HEK293 (cell line): ENCODE measurements around the gene L3MBTL4.

Source experiments
- CTCF ChIA-PET: fragments of 350-600 bp; formaldehyde crosslinking; extraction: SDS; loops from one replicate; lab custom pipeline; 2021; ENCODE audit warnings: antibody characterized with exemption; lab: Yijun Ruan, JAX
- POLR2A ChIA-PET: fragments of 300-600 bp; formaldehyde crosslinking; extraction: SDS; loops from one replicate; lab custom pipeline; 2020; ENCODE audit warnings: antibody characterized with exemption, inconsistent platforms; lab: Yijun Ruan, JAX
- H3K27ac ChIP-seq: fragments of 200-500 bp; sonication (Bioruptor generic); 2 replicates; pipeline ENCODE4 v1.5.1; 2014; ENCODE audit warnings: low read depth, low read length, control low read depth, inconsistent platforms; ENCODE audit errors: extremely low read depth
- H3K36me3 ChIP-seq, 2 experiments: fragments of 200-500 bp in 1 of 2; sonication (Bioruptor generic) in 1 of 2; 1 replicate in 1 of 2; 2 replicates in 1 of 2; pipeline ENCODE4 v1.5.1; 2014 to 2017; ENCODE audit warnings: inconsistent platforms in 2 of 2, low read length in 2 of 2; ENCODE audit not compliant: control insufficient read depth in 2 of 2, insufficient read depth in 1 of 2
- H3K4me1 ChIP-seq: fragments of 200-500 bp; sonication (Bioruptor generic); 2 replicates; pipeline ENCODE4 v1.5.1; 2014; ENCODE audit warnings: mild to moderate bottlenecking, low read length, inconsistent platforms; ENCODE audit not compliant: control insufficient read depth, insufficient read depth
- H3K4me3 ChIP-seq: 2 replicates; pipeline ENCODE4 v1.5.1; 2011; ENCODE audit warnings: low read depth, mild to moderate bottlenecking, control low read depth, low read length, moderate library complexity
- H3K9me3 ChIP-seq: fragments of 200-500 bp; sonication (Bioruptor generic); 2 replicates; pipeline ENCODE4 v1.5.1; 2014; ENCODE audit warnings: low read depth, low read length, inconsistent platforms; ENCODE audit not compliant: control insufficient read depth, insufficient read depth
- GFI1B ChIP-seq: fragments of 450-650 bp; formaldehyde crosslinking; IDR thresholded peaks from 2 replicates; pipeline ENCODE4 v1.5.1; 2016; ENCODE audit warnings: missing biosample characterization, missing genetic modification characterization
- GLI2 ChIP-seq: fragments of 450-650 bp; formaldehyde crosslinking; IDR thresholded peaks from 2 replicates; pipeline ENCODE4; 2017; ENCODE audit warnings: missing biosample characterization, missing genetic modification characterization, low read depth, borderline replicate concordance
- GLIS1 ChIP-seq: fragments of 450-650 bp; formaldehyde crosslinking; IDR thresholded peaks from 2 replicates; pipeline ENCODE4 v1.5.1; 2016; ENCODE audit warnings: missing biosample characterization, missing genetic modification characterization
- KLF1 ChIP-seq: fragments of 450-650 bp; formaldehyde crosslinking; IDR thresholded peaks from 2 replicates; pipeline ENCODE4 v1.5.1; 2016; ENCODE audit warnings: missing biosample characterization, missing genetic modification characterization
- KLF7 ChIP-seq: fragments of 450-650 bp; formaldehyde crosslinking; IDR thresholded peaks from 2 replicates; pipeline ENCODE4 v1.5.1; 2016; ENCODE audit warnings: missing biosample characterization, missing genetic modification characterization, borderline replicate concordance
- OVOL3 ChIP-seq: fragments of 450-650 bp; formaldehyde crosslinking; IDR thresholded peaks from 2 replicates; pipeline ENCODE4 v1.5.1; 2016; ENCODE audit warnings: missing biosample characterization, missing genetic modification characterization
- SP2 ChIP-seq: fragments of 450-650 bp; formaldehyde crosslinking; IDR thresholded peaks from 2 replicates; pipeline ENCODE4 v1.5.1; 2016; ENCODE audit warnings: missing biosample characterization, missing genetic modification characterization
- ZBTB11 ChIP-seq: fragments of 450-650 bp; formaldehyde crosslinking; conservative IDR thresholded peaks from 2 replicates; pipeline ENCODE4 v1.5.1; 2016; ENCODE audit warnings: low read depth, missing biosample characterization, missing genetic modification characterization
- ZBTB8A ChIP-seq: fragments of 450-650 bp; formaldehyde crosslinking; IDR thresholded peaks from 2 replicates; pipeline ENCODE4 v1.5.1; 2016; ENCODE audit warnings: missing biosample characterization, missing genetic modification characterization
- ZNF114 ChIP-seq: fragments of 450-650 bp; formaldehyde crosslinking; IDR thresholded peaks from 2 replicates; pipeline ENCODE4 v1.5.0; 2017; ENCODE audit warnings: missing biosample characterization, missing genetic modification characterization
- ZNF175 ChIP-seq: fragments of 450-650 bp; formaldehyde crosslinking; IDR thresholded peaks from 2 replicates; pipeline ENCODE4 v1.5.1; 2016; ENCODE audit warnings: missing biosample characterization, missing genetic modification characterization
- ZNF184 ChIP-seq: fragments of 450-650 bp; IDR thresholded peaks from 2 replicates; pipeline ENCODE4 v1.5.1; 2018; ENCODE audit warnings: missing biosample characterization, mild to moderate bottlenecking, missing genetic modification characterization
- ZNF202 ChIP-seq: fragments of 450-650 bp; formaldehyde crosslinking; IDR thresholded peaks from 2 replicates; pipeline ENCODE4 v1.5.1; 2016; ENCODE audit warnings: missing biosample characterization, missing genetic modification characterization, borderline replicate concordance
- ZNF239 ChIP-seq: fragments of 450-650 bp; formaldehyde crosslinking; IDR thresholded peaks from 2 replicates; pipeline ENCODE4 v1.5.1; 2016; ENCODE audit warnings: missing biosample characterization, missing genetic modification characterization
- ZNF473 ChIP-seq: fragments of 450-650 bp; formaldehyde crosslinking; IDR thresholded peaks from 2 replicates; pipeline ENCODE4 v1.5.1; 2017; ENCODE audit warnings: missing biosample characterization, missing genetic modification characterization
- ZNF530 ChIP-seq: fragments of 450-650 bp; formaldehyde crosslinking; IDR thresholded peaks from 2 replicates; pipeline ENCODE4 v1.5.1; 2016; ENCODE audit warnings: low read depth, missing biosample characterization, missing genetic modification characterization
- ZNF555 ChIP-seq: fragments of 450-650 bp; formaldehyde crosslinking; conservative IDR thresholded peaks from 2 replicates; pipeline ENCODE4 v1.5.1; 2017; ENCODE audit warnings: missing biosample characterization, mild to moderate bottlenecking, missing genetic modification characterization, inconsistent platforms
- ZNF561 ChIP-seq: fragments of 450-650 bp; IDR thresholded peaks from 2 replicates; pipeline ENCODE4 v1.5.1; 2018; ENCODE audit warnings: missing biosample characterization, missing genetic modification characterization, borderline replicate concordance
- ZNF571 ChIP-seq: fragments of 450-650 bp; formaldehyde crosslinking; IDR thresholded peaks from 2 replicates; pipeline ENCODE4 v1.5.0; 2017; ENCODE audit warnings: missing biosample characterization, missing genetic modification characterization
- ZNF664 ChIP-seq: fragments of 450-650 bp; formaldehyde crosslinking; IDR thresholded peaks from 2 replicates; pipeline ENCODE4 v1.5.1; 2016; ENCODE audit warnings: missing biosample characterization, missing genetic modification characterization
- ZNF677 ChIP-seq: fragments of 450-650 bp; IDR thresholded peaks from 2 replicates; pipeline ENCODE4 v1.5.0; 2018; ENCODE audit warnings: missing biosample characterization, mild to moderate bottlenecking, missing genetic modification characterization, moderate library complexity
- ZNF777 ChIP-seq: fragments of 450-650 bp; formaldehyde crosslinking; IDR thresholded peaks from 2 replicates; pipeline ENCODE4 v1.5.1; 2017; ENCODE audit warnings: missing biosample characterization, missing genetic modification characterization, borderline replicate concordance
- TF ChIP-seq, protein P1 (sequence below): fragments of 450-650 bp; formaldehyde crosslinking; IDR thresholded peaks from 2 replicates; pipeline ENCODE4 v1.5.1; 2016; ENCODE audit warnings: missing biosample characterization, missing genetic modification characterization
- TF ChIP-seq, protein P2 (sequence below): fragments of 450-650 bp; formaldehyde crosslinking; IDR thresholded peaks from 2 replicates; pipeline ENCODE4 v1.5.1; 2016; ENCODE audit warnings: missing biosample characterization, missing genetic modification characterization

Gene L3MBTL4

GRCh38 chr18:5943514-5943913 lies 471.2 kb downstream of the L3MBTL4 start (continued):
- no peak for TF ChIP-seq ZBTB11 (tag by site-specific recombination)

DNA sequence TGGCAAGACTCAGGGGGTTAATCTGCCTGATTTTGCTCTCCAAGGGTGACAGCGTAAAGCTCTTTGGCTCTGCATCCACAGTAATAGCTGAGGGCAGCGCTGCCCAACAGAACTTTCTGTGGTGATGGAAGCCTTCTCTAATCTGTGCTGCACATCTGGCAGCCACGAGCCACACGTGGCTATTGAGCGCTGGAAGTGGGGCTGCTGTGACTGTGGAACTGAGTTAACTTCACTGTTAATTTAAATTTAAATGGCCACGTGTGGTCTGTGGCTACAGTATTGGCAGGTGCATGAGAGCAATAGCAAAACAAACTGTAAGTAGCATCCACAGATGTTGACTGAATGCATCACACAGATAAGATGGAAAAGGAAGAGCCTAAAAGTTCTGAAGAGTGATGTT lies 472.1 kb downstream of the L3MBTL4 start:
- no peaks in the 10 kb centered on the region for H3K36me3 ChIP-seq
- H3K4me3 ChIP-seq, result no peak overlapping the region
- no peak overlapping the region for H3K27ac ChIP-seq
- CTCF ChIA-PET, result interaction anchor here (0.6 to 0.9 kb wide), 3 partner anchors 17 to 868 kb away, joined by 3 to 6 read pairs (median 3); no protein-coding TSS in a partner anchor
- 0 out of 2 replicates have a peak, but pooled peaks cover 2% of the 10 kb centered on the region for H3K4me1 ChIP-seq
- H3K9me3 ChIP-seq, result no peaks in the 10 kb centered on the region
- TF ChIP-seq ZNF561 (tag by site-specific recombination) (no peak), ZNF664 (tag by site-specific recombination) (no peak), GLIS1 (tag by site-specific recombination) (no peak), ZNF175 (tag by site-specific recombination) (no peak), ZNF473 (tag by site-specific recombination) (no peak), OVOL3 (tag by site-specific recombination) (no peak), ZNF530 (no peak), ZNF202 (tag by site-specific recombination) (no peak), ZNF555 (tag by site-specific recombination) (no peak), ZNF114 (tag by site-specific recombination) (no peak), ZNF571 (tag by site-specific recombination) (no peak), ZNF677 (tag by site-specific recombination) (no peak), KLF7 (tag by site-specific recombination) (no peak)
- TF ChIP-seq, protein P1, sequence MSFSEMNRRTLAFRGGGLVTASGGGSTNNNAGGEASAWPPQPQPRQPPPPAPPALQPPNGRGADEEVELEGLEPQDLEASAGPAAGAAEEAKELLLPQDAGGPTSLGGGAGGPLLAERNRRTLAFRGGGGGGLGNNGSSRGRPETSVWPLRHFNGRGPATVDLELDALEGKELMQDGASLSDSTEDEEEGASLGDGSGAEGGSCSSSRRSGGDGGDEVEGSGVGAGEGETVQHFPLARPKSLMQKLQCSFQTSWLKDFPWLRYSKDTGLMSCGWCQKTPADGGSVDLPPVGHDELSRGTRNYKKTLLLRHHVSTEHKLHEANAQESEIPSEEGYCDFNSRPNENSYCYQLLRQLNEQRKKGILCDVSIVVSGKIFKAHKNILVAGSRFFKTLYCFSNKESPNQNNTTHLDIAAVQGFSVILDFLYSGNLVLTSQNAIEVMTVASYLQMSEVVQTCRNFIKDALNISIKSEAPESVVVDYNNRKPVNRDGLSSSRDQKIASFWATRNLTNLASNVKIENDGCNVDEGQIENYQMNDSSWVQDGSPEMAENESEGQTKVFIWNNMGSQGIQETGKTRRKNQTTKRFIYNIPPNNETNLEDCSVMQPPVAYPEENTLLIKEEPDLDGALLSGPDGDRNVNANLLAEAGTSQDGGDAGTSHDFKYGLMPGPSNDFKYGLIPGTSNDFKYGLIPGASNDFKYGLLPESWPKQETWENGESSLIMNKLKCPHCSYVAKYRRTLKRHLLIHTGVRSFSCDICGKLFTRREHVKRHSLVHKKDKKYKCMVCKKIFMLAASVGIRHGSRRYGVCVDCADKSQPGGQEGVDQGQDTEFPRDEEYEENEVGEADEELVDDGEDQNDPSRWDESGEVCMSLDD (tag by site-specific recombination), result no peak
- POLR2A ChIA-PET, result no interaction called here

GRCh38 chr18:5941890-5942289 lies 472.8 kb downstream of the L3MBTL4 start:
- CTCF ChIA-PET, result interaction anchor here (0.6 to 0.9 kb wide), 2 partner anchors 17 to 62 kb away, joined by 3 to 6 read pairs; no protein-coding TSS in a partner anchor
- POLR2A ChIA-PET, result no interaction called here
- Histone ChIP-seq H3K4me3 (no peak overlapping the region), H3K36me3 (no peaks in the 10 kb centered on the region), H3K27ac (no peak overlapping the region), H3K4me1 (0 out of 2 replicates have a peak, but pooled peaks cover 2% of the 10 kb centered on the region), H3K9me3 (no peaks in the 10 kb centered on the region)
- TF ChIP-seq GLI2 (tag by site-specific recombination), result no peak
- TF ChIP-seq ZBTB8A (tag by site-specific recombination), result no peak
- TF ChIP-seq, protein P2, sequence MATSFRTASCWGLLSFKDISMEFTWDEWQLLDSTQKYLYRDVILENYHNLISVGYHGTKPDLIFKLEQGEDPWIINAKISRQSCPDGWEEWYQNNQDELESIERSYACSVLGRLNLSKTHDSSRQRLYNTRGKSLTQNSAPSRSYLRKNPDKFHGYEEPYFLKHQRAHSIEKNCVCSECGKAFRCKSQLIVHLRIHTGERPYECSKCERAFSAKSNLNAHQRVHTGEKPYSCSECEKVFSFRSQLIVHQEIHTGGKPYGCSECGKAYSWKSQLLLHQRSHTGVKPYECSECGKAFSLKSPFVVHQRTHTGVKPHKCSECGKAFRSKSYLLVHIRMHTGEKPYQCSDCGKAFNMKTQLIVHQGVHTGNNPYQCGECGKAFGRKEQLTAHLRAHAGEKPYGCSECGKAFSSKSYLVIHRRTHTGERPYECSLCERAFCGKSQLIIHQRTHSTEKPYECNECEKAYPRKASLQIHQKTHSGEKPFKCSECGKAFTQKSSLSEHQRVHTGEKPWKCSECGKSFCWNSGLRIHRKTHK (tag by site-specific recombination), result no peak
- TF ChIP-seq GFI1B, result no peak
- no peak for TF ChIP-seq KLF1 (tag by site-specific recombination)
- TF ChIP-seq ZNF777 (tag by site-specific recombination), result no peak
- TF ChIP-seq ZBTB11 (tag by site-specific recombination), result no peak
- TF ChIP-seq ZNF239, result no peak
- TF ChIP-seq ZNF184 (tag by site-specific recombination), result no peak
- TF ChIP-seq SP2, result no peak
